Adrenal gland (tissue), 5 donors: ENCODE results near the gene SLC9A3.

ENCODE experiments used
- POLR2A ChIP-seq, 2 donors: fragments of 450-650 bp; IDR thresholded peaks; one replicate each; pipeline ENCODE4 v1.6.1; 2017; ENCODE audit warnings: antibody characterized with exemption in 2 of 2, mild to moderate bottlenecking in 2 of 2, moderate library complexity in 1 of 2
- TF ChIP-seq, protein P1 (sequence below), 6 experiments: fragments of 450-650 bp in 4 of 6; fragments of 200-600 bp in 2 of 6; sonication (generic) in 1 of 6; IDR thresholded peaks; 1 replicate in 5 of 6; 2 replicates in 1 of 6; pipeline versions ENCODE4 v1.5.1 to v1.8.0; 2016 to 2021; ENCODE audit warnings: antibody characterized with exemption in 6 of 6, mild to moderate bottlenecking in 2 of 6, moderate library complexity in 1 of 6
- donor health status: DM: no; HTN: no; CAD: no.

DNA sequence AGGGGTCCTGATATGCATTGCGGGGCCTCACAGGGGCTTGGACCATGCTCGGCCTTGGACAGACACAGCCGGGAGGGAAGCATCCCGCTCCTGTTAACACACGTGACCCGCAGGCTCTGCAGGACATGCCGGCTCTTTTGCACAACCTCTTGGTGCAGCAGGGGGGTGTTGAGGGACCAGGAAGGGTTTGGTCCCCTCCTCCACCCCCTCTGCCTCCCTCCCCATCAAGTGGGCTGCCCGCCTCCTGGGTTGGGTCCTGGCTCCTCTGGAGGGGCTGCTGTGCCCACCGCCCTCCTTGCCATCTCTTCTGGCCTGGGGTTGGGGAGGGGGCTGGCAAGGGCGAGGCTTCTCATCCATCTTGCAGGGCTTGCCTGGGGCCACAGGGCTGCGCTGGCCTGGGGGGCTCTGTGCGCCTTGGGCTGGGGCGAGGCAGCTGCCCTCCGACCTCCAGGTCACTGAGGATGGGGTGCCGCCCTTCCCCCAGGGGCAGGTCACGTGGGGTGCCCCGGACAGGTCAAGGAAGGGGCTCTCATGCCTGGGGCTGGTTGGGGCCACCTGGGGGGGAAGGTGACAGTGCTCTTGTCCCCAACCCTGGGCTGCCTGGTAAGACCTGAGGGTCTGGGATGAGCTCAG lies 16.8 kb upstream of the SLC9A3 start:
- TF ChIP-seq POLR2A (IDR thresholded peaks at IDR 0.05): no peak
- TF ChIP-seq, protein P1, sequence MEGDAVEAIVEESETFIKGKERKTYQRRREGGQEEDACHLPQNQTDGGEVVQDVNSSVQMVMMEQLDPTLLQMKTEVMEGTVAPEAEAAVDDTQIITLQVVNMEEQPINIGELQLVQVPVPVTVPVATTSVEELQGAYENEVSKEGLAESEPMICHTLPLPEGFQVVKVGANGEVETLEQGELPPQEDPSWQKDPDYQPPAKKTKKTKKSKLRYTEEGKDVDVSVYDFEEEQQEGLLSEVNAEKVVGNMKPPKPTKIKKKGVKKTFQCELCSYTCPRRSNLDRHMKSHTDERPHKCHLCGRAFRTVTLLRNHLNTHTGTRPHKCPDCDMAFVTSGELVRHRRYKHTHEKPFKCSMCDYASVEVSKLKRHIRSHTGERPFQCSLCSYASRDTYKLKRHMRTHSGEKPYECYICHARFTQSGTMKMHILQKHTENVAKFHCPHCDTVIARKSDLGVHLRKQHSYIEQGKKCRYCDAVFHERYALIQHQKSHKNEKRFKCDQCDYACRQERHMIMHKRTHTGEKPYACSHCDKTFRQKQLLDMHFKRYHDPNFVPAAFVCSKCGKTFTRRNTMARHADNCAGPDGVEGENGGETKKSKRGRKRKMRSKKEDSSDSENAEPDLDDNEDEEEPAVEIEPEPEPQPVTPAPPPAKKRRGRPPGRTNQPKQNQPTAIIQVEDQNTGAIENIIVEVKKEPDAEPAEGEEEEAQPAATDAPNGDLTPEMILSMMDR (IDR thresholded peaks at IDR 0.05): no peak
